ENCODE data around the gene FAM114A1. TPM values are rescaled to one million over a fixed set of nuclear protein-coding genes. Genes with fewer than 3 reads are reported as not detected.

FAM114A1 gene
- total and polyA plus RNA-seq, 2 of the 8 experiments (the other 6 are each of a cell fraction or from before 2014, with no cell fraction given), result 9.5 to 12.0 TPM

GRCh38 chr4:38983787-38984598 lies 116.4 kb downstream of the FAM114A1 start:
- Histone ChIP-seq H2BK20ac (ENCODE audit: low read length) (no peak overlapping the region), H2AK5ac (ENCODE audit: low read depth, low read length) (no peak overlapping the region), H3K4me1 (replicated peaks in 1 of 4; ENCODE audit: control insufficient read depth in 3 of 4, insufficient read depth in 4 of 4, low read length in 3 of 4) (no peaks in the 10 kb centered on the region; a peak in 1 of 7 replicates), H3K4me3 (ENCODE audit: extremely low read depth in 1 of 4, insufficient read depth in 2 of 4, low read depth in 3 of 4, low read length in 4 of 4) (no peak overlapping the region), H4K5ac (ENCODE audit: insufficient read length, low read depth, low read length) (no peak overlapping the region), H4K20me1 (replicated peaks in 1 of 2; ENCODE audit: control insufficient read depth in 1 of 2, insufficient read depth in 2 of 2, low read length in 2 of 2) (no peaks in the 10 kb centered on the region), H3K23ac (ENCODE audit: insufficient read length) (no peak overlapping the region), H2BK12ac (ENCODE audit: low read depth, low read length) (no peak overlapping the region), H3K18ac (ENCODE audit: extremely low read depth, low read length) (no peak overlapping the region), H4K8ac (ENCODE audit: extremely low read depth, insufficient read depth, low read length) (no peak overlapping the region), H2BK15ac (ENCODE audit: low read length) (no peak overlapping the region), H3K56ac (replicated peaks; ENCODE audit: insufficient read length, low read depth, low read length) (no peak overlapping the region), H3K9me3 (ENCODE audit: insufficient read depth in 2 of 2, low read depth in 1 of 2, low read length in 1 of 2) (no peaks in the 10 kb centered on the region), H2AFZ (ENCODE audit: low read length) (0 out of 2 replicates have a peak overlapping the region, but pooled peaks have one; percentile 6), H3K36me3 (ENCODE audit: control insufficient read depth in 2 of 4, insufficient read depth in 4 of 4, low read length in 3 of 4) (no peaks in the 10 kb centered on the region), H3K27ac (ENCODE audit: low read depth, low read length) (no peak overlapping the region), H3K23me2 (ENCODE audit: low read depth, low read length) (no peaks in the 10 kb centered on the region), H3K79me1 (ENCODE audit: low read depth, low read length) (no peaks in the 10 kb centered on the region), H3K4ac (replicated peaks; ENCODE audit: insufficient read length, low read depth, low read length) (no peak overlapping the region), H3K14ac (ENCODE audit: insufficient read length) (no peak overlapping the region), H2BK120ac (replicated peaks; ENCODE audit: low read depth, low read length) (no peak overlapping the region), H3K79me2 (ENCODE audit: control insufficient read depth in 1 of 2, insufficient read depth in 2 of 2, low read length in 2 of 2) (no peaks in the 10 kb centered on the region), H3K4me2 (ENCODE audit: insufficient read depth in 1 of 2, low read depth in 2 of 2, low read length in 2 of 2) (no peak overlapping the region), H3K9ac (replicated peaks in 1 of 4; ENCODE audit: extremely low read depth in 1 of 4, low read depth in 3 of 4, low read length in 3 of 4) (no peak overlapping the region), H4K91ac (replicated peaks; ENCODE audit: insufficient read length, low read length) (no peak overlapping the region), H3K27me3 (replicated peaks in 1 of 4; ENCODE audit: control insufficient read depth in 3 of 4, extremely low read depth in 1 of 4, insufficient read depth in 3 of 4, low read length in 3 of 4) (no peaks in the 10 kb centered on the region), H2BK5ac (ENCODE audit: low read depth, low read length) (no peak overlapping the region)
- ChIA-PET POLR2A (ENCODE audit: partially characterized antibody) (interaction anchor here (0.5 kb wide), 1 partner anchor 123 kb away, joined by 3 read pairs; no protein-coding TSS in a partner anchor), CTCF (ENCODE audit: partially characterized antibody) (interaction anchor here (0.6 to 1.3 kb wide), 3 partner anchors 13 to 128 kb away, joined by 3 to 4 read pairs (median 3); no protein-coding TSS in a partner anchor)
- DNase-seq (ENCODE audit: low read depth in 1 of 2, low spot score in 2 of 2) (no peak), FAIRE-seq (no peak)
- WGBS, 2 experiments (ENCODE audit: extremely low coverage in 1 of 2, insufficient coverage in 1 of 2, insufficient read length in 1 of 2, insufficient replicate concordance in 2 of 2, low coverage in 1 of 2, low lambda C conversion rate in 2 of 2, missing lambda C conversion rate in 1 of 2), result 82% methylated on average over 12 of the region's 12 CpGs; no CpG with 5 or more reads in 1 of the 2 experiments
- no peak for TF ChIP-seq ZNF274 (IDR thresholded peaks at IDR 0.05; ENCODE audit: borderline replicate concordance, extremely low read depth, low read length)

All from H1 (cell line).